ENCODE results near the gene CCNK.

The CCNK gene

DNA sequence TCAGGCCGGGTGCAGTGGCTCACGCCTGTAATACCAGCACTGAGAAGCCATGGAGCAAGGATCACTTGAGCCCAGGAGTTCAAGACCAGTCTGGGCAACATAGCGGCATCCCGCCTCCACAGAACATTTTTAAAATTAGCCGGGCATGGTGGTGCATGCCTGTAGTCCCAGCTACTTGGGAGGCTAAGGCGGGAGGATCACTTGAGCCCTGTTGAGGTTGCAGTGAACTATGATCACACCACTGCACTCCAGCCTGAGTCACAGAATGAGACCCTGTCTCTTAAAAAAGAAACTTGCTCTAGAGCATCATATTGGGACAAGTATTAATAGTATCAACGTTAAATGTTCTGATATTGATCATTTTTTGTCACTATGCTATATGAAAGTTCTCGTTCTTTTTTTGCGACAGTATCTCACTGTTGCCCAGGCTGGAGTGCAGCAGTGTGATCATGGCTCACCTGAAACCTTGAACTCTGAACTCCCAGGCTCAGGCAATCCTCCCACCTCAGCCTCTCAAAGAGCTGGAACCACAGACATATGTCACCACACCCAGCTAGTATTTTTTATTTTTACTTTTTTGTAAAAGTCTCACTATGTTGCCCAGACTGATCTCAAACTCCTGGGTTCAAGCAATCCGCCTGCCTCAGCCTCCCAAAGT is 75.1 kb downstream of the CCNK start:
- TF ChIP-seq, protein P1, sequence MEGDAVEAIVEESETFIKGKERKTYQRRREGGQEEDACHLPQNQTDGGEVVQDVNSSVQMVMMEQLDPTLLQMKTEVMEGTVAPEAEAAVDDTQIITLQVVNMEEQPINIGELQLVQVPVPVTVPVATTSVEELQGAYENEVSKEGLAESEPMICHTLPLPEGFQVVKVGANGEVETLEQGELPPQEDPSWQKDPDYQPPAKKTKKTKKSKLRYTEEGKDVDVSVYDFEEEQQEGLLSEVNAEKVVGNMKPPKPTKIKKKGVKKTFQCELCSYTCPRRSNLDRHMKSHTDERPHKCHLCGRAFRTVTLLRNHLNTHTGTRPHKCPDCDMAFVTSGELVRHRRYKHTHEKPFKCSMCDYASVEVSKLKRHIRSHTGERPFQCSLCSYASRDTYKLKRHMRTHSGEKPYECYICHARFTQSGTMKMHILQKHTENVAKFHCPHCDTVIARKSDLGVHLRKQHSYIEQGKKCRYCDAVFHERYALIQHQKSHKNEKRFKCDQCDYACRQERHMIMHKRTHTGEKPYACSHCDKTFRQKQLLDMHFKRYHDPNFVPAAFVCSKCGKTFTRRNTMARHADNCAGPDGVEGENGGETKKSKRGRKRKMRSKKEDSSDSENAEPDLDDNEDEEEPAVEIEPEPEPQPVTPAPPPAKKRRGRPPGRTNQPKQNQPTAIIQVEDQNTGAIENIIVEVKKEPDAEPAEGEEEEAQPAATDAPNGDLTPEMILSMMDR (IDR thresholded peaks at IDR 0.05; ENCODE audit: low read depth, low read length) = no peak
- in situ Hi-C loops (cut with HindIII; ENCODE audit: low sequenced_read_pairs) = no loop called here
- no peak for DNase-seq (ENCODE audit: low read depth, low spot score)
- no peak overlapping the region for H3K4me3 ChIP-seq (ENCODE audit: low read depth, low read length)

- in situ Hi-C loops (cut with HindIII; ENCODE audit: low sequenced_read_pairs) = no loop called here
- peak; percentile 53 for DNase-seq (ENCODE audit: low read depth, low spot score)
- TF ChIP-seq, protein P1 (IDR thresholded peaks at IDR 0.05; ENCODE audit: low read depth, low read length) = no peak
- no peak overlapping the region for H3K4me3 ChIP-seq (ENCODE audit: low read depth, low read length)
Observed at GRCh38 chr14:99559286-99559990, 78.2 kb downstream of the CCNK start.

DNA sequence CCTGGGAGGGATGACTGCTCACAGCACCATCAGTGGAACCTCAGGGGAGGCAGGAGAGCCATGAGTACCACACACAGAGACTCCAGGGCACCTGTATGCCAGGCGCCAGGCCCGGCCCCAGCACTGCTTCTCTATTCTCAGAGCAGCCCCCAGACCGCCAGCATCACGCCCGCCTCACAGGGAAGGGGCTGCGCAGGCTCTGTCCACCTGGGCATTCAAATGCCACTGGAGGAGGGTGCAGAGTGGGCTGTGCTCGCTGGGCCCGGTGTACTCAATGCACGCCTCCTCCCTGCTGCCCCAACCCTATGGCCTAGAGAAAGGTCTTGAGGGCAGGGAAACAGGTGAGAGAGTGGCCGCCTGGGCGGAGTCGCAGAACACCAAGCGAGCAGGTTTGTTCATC is 79.2 kb downstream of the CCNK start:
- in situ Hi-C loops (cut with HindIII; ENCODE audit: low sequenced_read_pairs) = no loop called here
- TF ChIP-seq, protein P1 (IDR thresholded peaks at IDR 0.05; ENCODE audit: low read depth, low read length) = no peak
- no peak for DNase-seq (ENCODE audit: low read depth, low spot score)
- no peak overlapping the region for H3K4me3 ChIP-seq (ENCODE audit: low read depth, low read length)

GRCh38 chr14:99560922-99561683 is 79.9 kb downstream of the CCNK start:
- in situ Hi-C loops (cut with HindIII; ENCODE audit: low sequenced_read_pairs) = no loop called here
- no peak overlapping the region for H3K4me3 ChIP-seq (ENCODE audit: low read depth, low read length)
- DNase-seq (ENCODE audit: low read depth, low spot score) = no peak
- TF ChIP-seq, protein P1 (IDR thresholded peaks at IDR 0.05; ENCODE audit: low read depth, low read length) = no peak

DNA sequence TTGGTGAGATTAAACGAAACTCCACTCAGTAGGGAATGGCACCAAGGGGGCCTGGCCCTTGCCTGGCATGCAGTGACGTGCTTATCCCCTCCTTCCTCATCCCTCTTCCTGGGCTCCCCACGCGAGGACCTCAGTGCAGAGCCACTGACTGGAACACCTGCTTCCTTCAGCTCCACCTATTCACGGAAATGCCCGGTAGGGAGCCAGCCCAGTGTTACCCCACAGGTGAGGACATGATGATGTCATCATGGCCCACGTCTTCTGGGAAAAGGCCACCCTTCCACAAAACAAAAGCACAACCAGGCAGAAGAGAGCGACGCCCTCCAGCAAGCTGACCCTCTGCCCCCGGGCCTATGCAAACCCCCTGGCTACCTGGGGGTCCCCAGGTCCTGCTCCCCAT is 80.7 kb downstream of the CCNK start:
- TF ChIP-seq, protein P1 (IDR thresholded peaks at IDR 0.05; ENCODE audit: low read depth, low read length) = no peak
- no peak overlapping the region for H3K4me3 ChIP-seq (ENCODE audit: low read depth, low read length)
- in situ Hi-C loops (cut with HindIII; ENCODE audit: low sequenced_read_pairs) = no loop called here
- DNase-seq (ENCODE audit: low read depth, low spot score) = no peak

All from astrocyte of the spinal cord (primary cell).